ENCODE data around the gene PRELID2.
"Not testable (repeated sequence)": the region's sequence is repeated elsewhere in the genome, so short reads cannot be mapped to it uniquely, and the experiment has no call there.

PRELID2 gene

DNA sequence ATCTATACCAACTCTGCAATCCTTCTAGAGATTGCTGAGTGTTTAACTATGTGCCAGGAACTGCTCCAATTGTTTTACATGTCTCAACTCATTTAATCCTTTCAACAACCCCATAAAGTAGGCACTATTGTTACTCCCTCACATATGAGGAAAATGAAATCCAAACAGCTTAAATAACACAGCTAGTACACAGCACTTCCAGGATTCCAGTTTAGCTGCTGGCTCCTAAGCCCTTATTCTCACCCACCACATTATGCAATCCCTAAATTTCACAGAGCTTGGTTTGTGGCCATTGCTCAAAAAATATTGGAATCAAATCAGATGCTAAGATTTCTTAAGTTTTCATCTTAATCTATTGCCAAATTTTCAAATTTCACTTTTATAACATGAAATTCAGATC lies 84.9 kb downstream of the PRELID2 start:
- no peak for DNase-seq (ENCODE audit: low read depth)

GRCh38 chr5:145743396-145744061 lies 91.6 kb downstream of the PRELID2 start:
- no peak for DNase-seq (ENCODE audit: low read depth)

GRCh38 chr5:145739843-145740242 lies 95.3 kb downstream of the PRELID2 start:
- DNase-seq (ENCODE audit: low read depth) = no peak

DNA sequence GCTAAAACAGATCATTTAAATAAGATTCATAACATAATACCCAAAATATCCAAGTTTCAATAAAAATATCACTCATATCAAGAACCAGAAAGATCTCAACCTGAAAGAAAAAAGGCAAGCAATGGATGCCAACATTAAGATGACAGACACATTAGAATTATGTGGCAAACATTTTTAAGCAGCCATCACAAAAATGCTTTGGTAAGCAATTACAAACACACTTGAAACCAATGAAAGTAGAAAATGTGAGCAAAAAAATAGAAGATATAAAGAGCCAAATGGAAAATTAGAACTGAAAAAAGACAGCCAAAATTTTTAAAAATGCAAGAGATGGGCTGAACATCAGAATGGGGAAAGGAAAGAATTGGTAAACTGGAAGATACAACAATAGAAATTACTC lies 96.9 kb downstream of the PRELID2 start:
- DNase-seq (ENCODE audit: low read depth) = no peak

GRCh38 chr5:145737578-145737977 lies 97.6 kb downstream of the PRELID2 start:
- no peak for DNase-seq (ENCODE audit: low read depth)

- not testable (repeated sequence) for DNase-seq (ENCODE audit: low read depth)
Measured at GRCh38 chr5:145729956-145730355, 105.2 kb downstream of the PRELID2 start.

DNA sequence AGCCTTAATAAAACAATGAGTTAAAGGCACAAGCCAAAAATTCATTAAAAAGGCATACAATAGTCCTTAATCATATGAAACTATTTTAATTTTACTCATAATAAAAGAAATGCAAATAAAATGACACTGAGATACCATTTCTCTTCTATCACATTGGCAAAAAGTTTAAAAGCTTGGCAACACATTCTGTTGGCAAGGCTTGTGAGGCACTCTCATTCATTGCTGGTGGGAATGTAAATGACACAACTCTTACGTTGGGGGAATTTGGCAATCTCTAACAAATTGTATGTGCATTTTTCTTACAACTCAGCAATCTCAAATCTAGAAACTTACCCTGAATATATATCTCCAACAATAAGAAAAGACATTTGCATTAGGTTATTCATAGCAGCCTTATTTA lies 111.6 kb downstream of the PRELID2 start:
- DNase-seq (ENCODE audit: low read depth) = no peak

DNA sequence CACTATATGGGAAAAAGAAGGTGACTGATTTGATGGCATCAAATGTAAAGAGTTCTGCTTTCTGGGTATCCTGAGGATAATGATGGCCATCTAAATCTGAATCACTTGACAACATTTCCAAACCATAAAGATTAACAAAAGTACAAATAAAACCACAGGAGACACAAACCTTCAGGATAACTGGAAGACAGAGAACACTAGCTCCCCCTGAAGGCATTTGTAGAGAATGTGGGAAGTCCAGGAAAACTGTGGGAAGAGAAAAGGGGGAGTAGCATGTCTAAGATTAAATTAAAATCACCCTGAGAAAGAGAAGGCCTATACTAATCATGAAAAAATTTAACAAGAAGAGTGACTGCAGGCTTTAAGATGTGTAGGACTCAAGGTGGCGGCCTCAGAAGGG lies 116.2 kb downstream of the PRELID2 start:
- DNase-seq (ENCODE audit: low read depth) = no peak

DNA sequence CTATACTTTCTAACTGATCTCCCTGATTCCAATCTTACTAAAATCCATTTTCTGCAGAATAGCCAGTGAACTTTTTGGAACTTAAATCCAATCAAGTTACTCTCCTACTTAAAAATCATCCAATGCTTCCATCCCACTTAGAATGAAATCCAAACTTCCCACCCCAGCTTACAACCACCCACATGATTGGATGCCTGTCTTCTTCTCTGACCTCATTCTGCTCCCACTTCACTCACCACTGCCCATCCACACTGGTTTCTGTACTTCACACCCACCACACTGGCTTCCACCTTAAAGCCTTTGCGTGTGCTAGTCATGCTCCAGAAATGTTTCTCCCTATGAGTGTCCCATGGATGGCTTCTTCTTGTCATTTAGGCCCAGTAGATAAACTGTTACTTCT lies 119.7 kb downstream of the PRELID2 start:
- no peak for DNase-seq (ENCODE audit: low read depth)

GRCh38 chr5:145712245-145712644 lies 122.9 kb downstream of the PRELID2 start:
- DNase-seq (ENCODE audit: low read depth) = no peak

GRCh38 chr5:145711417-145711816 lies 123.7 kb downstream of the PRELID2 start:
- DNase-seq (ENCODE audit: low read depth) = no peak
